Measurements from ENCODE around the gene CDKAL1. TPM values are rescaled to one million over a fixed set of nuclear protein-coding genes. Genes with fewer than 3 reads are reported as not detected.

CDKAL1 gene
- total RNA-seq, 1 experiment from 2014 or later = 11.8 TPM

DNA sequence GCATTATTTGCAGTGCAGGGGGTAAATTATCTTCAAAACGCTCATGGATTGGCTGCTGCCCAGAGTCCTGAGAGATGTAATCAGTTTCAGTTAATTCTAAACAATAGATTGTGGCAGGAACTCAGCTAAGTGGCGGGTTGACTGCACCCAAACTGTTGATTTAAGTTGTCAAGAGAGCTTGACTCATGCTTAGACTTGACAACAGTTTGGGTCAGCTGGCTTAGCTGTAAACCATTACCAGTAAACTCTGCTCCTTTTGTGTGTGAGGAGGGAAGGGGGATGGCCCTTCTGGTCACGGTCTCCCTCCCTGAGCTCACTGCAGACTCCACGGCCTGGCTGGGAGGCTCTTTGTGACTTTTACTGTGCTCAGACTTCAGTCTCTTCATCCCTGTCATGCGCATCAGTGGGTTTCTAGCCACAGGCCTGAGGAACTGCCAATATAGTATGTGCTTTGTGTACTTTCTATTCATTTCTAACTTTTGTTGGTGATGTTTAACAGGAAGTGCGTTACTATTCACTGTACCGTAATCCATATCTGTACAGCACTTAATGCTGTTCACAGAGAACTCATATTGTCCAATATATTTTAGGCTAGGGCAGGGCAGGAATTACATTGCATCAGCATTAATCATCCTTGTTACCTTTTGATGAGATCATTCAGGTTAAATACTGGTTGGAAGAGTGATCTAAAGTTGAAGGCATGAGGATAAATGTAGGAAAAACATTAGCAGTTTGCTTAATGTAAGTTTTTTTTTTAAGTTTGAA lies 488.3 kb downstream of the CDKAL1 start:
- DNase-seq (ENCODE audit: unreplicated experiment) = peak; percentile 69
- Mint-ChIP-seq H3K4me1 (ENCODE audit: insufficient read depth, unreplicated experiment) (peaks cover 32% of the 10 kb centered on the region), H3K36me3 (ENCODE audit: insufficient read depth, unreplicated experiment) (no peaks in the 10 kb centered on the region), H3K4me3 (ENCODE audit: unreplicated experiment) (peak overlapping the region; percentile 43), H3K9me3 (ENCODE audit: unreplicated experiment) (peaks cover 7% of the 10 kb centered on the region), H3K27me3 (ENCODE audit: insufficient read depth, unreplicated experiment) (no peaks in the 10 kb centered on the region), H3K27ac (ENCODE audit: low read depth, unreplicated experiment) (peak overlapping the region; percentile 96)
- ChIA-PET CTCF (interaction anchor here (0.6 to 0.9 kb wide), 4 partner anchors 31 to 459 kb away, joined by 3 read pairs; no protein-coding TSS in a partner anchor), POLR2A (interaction anchor here (0.7 to 2.2 kb wide), 9 partner anchors 9 to 565 kb away, joined by 3 to 16 read pairs (median 3); no protein-coding TSS in a partner anchor)
- no peak for TF ChIP-seq CTCF (IDR thresholded peaks at IDR 0.05; ENCODE audit: unreplicated experiment)
- intact Hi-C loops (cut with micrococcal nuclease) = no loop called here
- TSS peak; percentile 88 for BruUV-seq (replicated peaks)

- peak overlapping the region; percentile 96 for H3K27ac Mint-ChIP-seq (ENCODE audit: low read depth, unreplicated experiment)
- BruUV-seq (replicated peaks) = no TSS peak
- no peaks in the 10 kb centered on the region for H3K27me3 Mint-ChIP-seq (ENCODE audit: insufficient read depth, unreplicated experiment)
- intact Hi-C loops (cut with micrococcal nuclease) = no loop called here
- no peaks in the 10 kb centered on the region for H3K36me3 Mint-ChIP-seq (ENCODE audit: insufficient read depth, unreplicated experiment)
- no peak for DNase-seq (ENCODE audit: unreplicated experiment)
- ChIA-PET CTCF (interaction anchor here (0.7 to 0.9 kb wide), 3 partner anchors 30 to 459 kb away, joined by 3 read pairs; no protein-coding TSS in a partner anchor), POLR2A (interaction anchor here (1.5 to 2.2 kb wide), 3 partner anchors 10 to 564 kb away, joined by 4 to 16 read pairs (median 6); no protein-coding TSS in a partner anchor)
- no peak for TF ChIP-seq CTCF (IDR thresholded peaks at IDR 0.05; ENCODE audit: unreplicated experiment)
- peaks cover 32% of the 10 kb centered on the region for H3K4me1 Mint-ChIP-seq (ENCODE audit: insufficient read depth, unreplicated experiment)
- no peak overlapping the region for H3K4me3 Mint-ChIP-seq (ENCODE audit: unreplicated experiment)
- peaks cover 11% of the 10 kb centered on the region for H3K9me3 Mint-ChIP-seq (ENCODE audit: unreplicated experiment)
These were observed 489.0 kb downstream of the CDKAL1 start for GRCh38 chr6:21023210-21023609.

DNA sequence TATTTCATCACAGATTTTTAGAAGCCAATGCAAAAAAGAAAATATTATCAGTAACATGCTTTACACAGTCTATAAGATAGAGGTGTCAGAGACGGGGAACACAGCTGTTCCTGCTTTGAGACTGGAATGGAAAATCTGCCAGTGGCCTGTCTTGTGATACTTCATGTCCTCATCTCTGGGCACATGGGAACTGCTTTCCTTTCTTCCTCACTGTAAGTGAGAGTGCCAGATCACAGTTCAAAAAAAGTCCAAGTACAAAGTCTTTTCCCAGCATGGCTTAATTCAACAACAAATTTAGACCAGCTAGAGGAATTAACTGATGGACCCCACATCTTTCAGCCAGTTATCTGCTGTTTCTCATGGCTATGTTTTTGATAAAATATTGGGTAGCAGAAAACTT lies 490.4 kb downstream of the CDKAL1 start:
- intact Hi-C loops (cut with micrococcal nuclease) = no loop called here
- Mint-ChIP-seq H3K27me3 (ENCODE audit: insufficient read depth, unreplicated experiment) (no peaks in the 10 kb centered on the region), H3K4me1 (ENCODE audit: insufficient read depth, unreplicated experiment) (peaks cover 32% of the 10 kb centered on the region), H3K4me3 (ENCODE audit: unreplicated experiment) (no peak overlapping the region), H3K36me3 (ENCODE audit: insufficient read depth, unreplicated experiment) (no peaks in the 10 kb centered on the region), H3K9me3 (ENCODE audit: unreplicated experiment) (peaks cover 11% of the 10 kb centered on the region), H3K27ac (ENCODE audit: low read depth, unreplicated experiment) (no peak overlapping the region)
- DNase-seq (ENCODE audit: unreplicated experiment) = no peak
- no peak for TF ChIP-seq CTCF (IDR thresholded peaks at IDR 0.05; ENCODE audit: unreplicated experiment)
- ChIA-PET CTCF (interaction anchor here (0.5 to 0.6 kb wide), 2 partner anchors 234 to 1666 kb away, joined by 4 read pairs; no protein-coding TSS in a partner anchor), POLR2A (interaction anchor here (0.7 kb wide), 1 partner anchor 9 kb away, joined by 4 read pairs; no protein-coding TSS in a partner anchor)
- BruUV-seq (replicated peaks) = no TSS peak

DNA sequence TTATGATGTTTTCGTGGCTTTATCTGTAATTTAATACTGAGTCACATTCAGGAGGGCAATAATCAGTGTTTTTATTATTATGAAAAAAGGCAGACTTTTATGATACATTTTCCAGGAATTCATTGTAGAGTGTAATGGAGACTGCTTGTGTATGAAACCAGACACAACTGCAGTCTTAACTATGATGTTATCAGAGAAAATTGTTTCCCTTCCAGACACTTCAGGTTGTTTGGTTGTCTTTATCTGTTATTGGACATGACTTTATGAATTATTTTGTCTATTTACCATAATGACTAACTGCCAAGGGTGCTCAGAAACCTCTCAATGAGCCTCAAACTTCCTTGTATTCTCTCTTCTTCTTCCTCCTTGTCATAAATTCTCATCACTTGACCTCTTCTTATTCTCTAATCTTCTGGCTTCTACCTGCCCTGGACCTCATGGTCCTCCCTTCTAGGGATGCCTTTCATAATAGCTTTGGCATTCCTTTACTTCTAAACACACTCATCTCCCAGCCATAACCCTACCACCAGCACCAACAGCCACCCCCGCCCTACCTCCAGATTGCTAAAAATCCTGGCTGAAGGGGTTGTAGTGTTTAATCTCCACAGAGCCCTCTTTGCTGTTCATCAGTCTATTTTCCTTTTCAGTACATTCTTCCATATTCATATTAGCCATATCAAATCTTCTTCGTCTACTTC lies 492.5 kb downstream of the CDKAL1 start:
- H3K4me3 Mint-ChIP-seq (ENCODE audit: unreplicated experiment) = no peak overlapping the region
- intact Hi-C loops (cut with micrococcal nuclease) = no loop called here
- BruUV-seq (replicated peaks) = no TSS peak
- H3K27me3 Mint-ChIP-seq (ENCODE audit: insufficient read depth, unreplicated experiment) = no peaks in the 10 kb centered on the region
- peak overlapping the region; percentile 73 for H3K27ac Mint-ChIP-seq (ENCODE audit: low read depth, unreplicated experiment)
- TF ChIP-seq CTCF (IDR thresholded peaks at IDR 0.05; ENCODE audit: unreplicated experiment) = no peak
- POLR2A ChIA-PET = no interaction called here
- peaks cover 30% of the 10 kb centered on the region for H3K4me1 Mint-ChIP-seq (ENCODE audit: insufficient read depth, unreplicated experiment)
- H3K9me3 Mint-ChIP-seq (ENCODE audit: unreplicated experiment) = peaks cover 11% of the 10 kb centered on the region
- CTCF ChIA-PET = no interaction called here
- H3K36me3 Mint-ChIP-seq (ENCODE audit: insufficient read depth, unreplicated experiment) = no peaks in the 10 kb centered on the region
- DNase-seq (ENCODE audit: unreplicated experiment) = no peak
